Measurements from ENCODE around the gene ATF6.
"Not testable (repeated sequence)": the region's sequence is repeated elsewhere in the genome, so short reads cannot be mapped to it uniquely, and the experiment has no call there.

Gene ATF6

DNA sequence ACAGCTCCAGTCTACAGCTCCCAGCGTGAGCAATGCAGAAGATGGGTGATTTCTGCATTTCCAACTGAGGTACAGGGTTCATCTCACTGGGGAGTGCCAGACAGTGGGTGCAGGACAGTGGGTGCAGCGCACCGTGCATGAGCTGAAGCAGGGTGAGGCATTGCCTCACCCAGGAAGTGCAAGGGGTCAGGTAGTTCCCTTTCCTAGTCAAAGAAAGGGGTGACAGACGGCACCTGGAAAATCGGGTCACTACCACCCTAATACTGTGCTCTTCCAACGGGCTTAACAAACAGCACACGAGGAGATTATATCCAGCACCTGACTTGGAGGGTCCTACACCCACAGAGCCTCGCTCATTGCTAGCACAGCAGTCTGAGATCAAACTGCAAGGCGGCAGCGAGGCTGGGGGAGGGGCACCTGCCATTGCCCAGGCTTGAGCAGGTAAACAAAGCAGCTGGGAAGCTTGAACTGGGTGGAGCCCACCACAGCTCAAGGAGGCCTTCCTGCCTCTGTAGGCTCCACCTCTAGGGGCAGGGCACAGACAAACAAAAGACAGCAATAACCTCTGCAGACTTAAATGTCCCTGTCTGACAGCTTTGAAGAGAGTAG is 66.3 kb downstream of the ATF6 start:
- H3K79me2 ChIP-seq (ENCODE audit: control insufficient read depth, insufficient read depth, low read length, unreplicated experiment); H3K27ac ChIP-seq (ENCODE audit: low read depth, low read length); H3K4me3 ChIP-seq (ENCODE audit: low read depth, low read length); H3K36me3 ChIP-seq (ENCODE audit: insufficient read depth, low read length); H2AFZ ChIP-seq (ENCODE audit: low read length, unreplicated experiment); H3K27me3 ChIP-seq (ENCODE audit: insufficient read depth, low read length); H3K4me1 ChIP-seq (ENCODE audit: control insufficient read depth, insufficient read depth, low read length, unreplicated experiment): not testable (repeated sequence)

DNA sequence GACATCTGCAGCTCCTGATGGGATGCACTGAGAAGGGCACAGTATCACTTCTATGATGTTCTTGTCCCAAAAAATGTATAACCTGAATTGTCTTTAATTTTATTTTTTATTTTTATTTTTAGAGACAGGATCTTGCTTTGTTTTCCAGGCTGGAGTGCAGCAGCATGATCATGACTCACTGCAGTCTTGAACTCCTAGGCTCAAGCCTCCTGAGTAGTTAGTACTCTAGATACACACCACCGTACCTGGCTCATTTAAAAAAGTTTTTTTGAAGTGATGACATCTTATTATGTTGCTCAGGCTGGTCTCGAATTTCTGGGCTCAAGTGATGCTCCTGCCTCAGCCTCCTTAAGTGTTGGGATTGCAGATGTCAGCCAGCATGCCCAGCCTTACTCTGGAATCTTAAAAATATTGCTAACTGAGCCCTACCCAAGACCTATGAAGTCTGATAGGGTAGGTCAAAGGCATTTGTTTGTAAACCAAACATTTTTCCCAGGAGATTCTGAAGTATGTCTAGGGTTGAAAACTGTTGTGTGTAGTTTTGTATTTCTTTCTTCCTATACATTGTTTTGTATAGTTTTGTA is 68.9 kb downstream of the ATF6 start:
- H2AFZ ChIP-seq (ENCODE audit: low read length, unreplicated experiment), result no peak overlapping the region
- H3K27ac ChIP-seq (ENCODE audit: low read depth, low read length), result no peak overlapping the region
- H3K4me3 ChIP-seq (ENCODE audit: low read depth, low read length), result no peak overlapping the region
- H3K27me3 ChIP-seq (ENCODE audit: insufficient read depth, low read length), result no peaks in the 10 kb centered on the region
- H3K4me1 ChIP-seq (ENCODE audit: control insufficient read depth, insufficient read depth, low read length, unreplicated experiment), result no peaks in the 10 kb centered on the region
- no peaks in the 10 kb centered on the region for H3K36me3 ChIP-seq (ENCODE audit: insufficient read depth, low read length)
- H3K79me2 ChIP-seq (ENCODE audit: control insufficient read depth, insufficient read depth, low read length, unreplicated experiment), result no peaks in the 10 kb centered on the region

GRCh38 chr1:161836018-161836417 is 69.9 kb downstream of the ATF6 start:
- Histone ChIP-seq H3K27ac (ENCODE audit: low read depth, low read length) (no peak overlapping the region), H3K4me3 (ENCODE audit: low read depth, low read length) (no peak overlapping the region), H3K36me3 (ENCODE audit: insufficient read depth, low read length) (no peaks in the 10 kb centered on the region), H3K4me1 (ENCODE audit: control insufficient read depth, insufficient read depth, low read length, unreplicated experiment) (no peaks in the 10 kb centered on the region), H2AFZ (ENCODE audit: low read length, unreplicated experiment) (no peak overlapping the region), H3K27me3 (ENCODE audit: insufficient read depth, low read length) (no peaks in the 10 kb centered on the region), H3K79me2 (ENCODE audit: control insufficient read depth, insufficient read depth, low read length, unreplicated experiment) (no peaks in the 10 kb centered on the region)

- H3K79me2 ChIP-seq (ENCODE audit: control insufficient read depth, insufficient read depth, low read length, unreplicated experiment), result no peaks in the 10 kb centered on the region
Measured at GRCh38 chr1:161838362-161838761, 72.2 kb downstream of the ATF6 start.

GRCh38 chr1:161838885-161839284 is 72.8 kb downstream of the ATF6 start:
- Histone ChIP-seq H3K27ac (ENCODE audit: low read depth, low read length) (no peak overlapping the region), H2AFZ (ENCODE audit: low read length, unreplicated experiment) (no peak overlapping the region), H3K4me3 (ENCODE audit: low read depth, low read length) (no peak overlapping the region), H3K79me2 (ENCODE audit: control insufficient read depth, insufficient read depth, low read length, unreplicated experiment) (no peaks in the 10 kb centered on the region), H3K36me3 (ENCODE audit: insufficient read depth, low read length) (no peaks in the 10 kb centered on the region; the same call in 1 of the 2 replicates), H3K27me3 (ENCODE audit: insufficient read depth, low read length) (no peaks in the 10 kb centered on the region), H3K4me1 (ENCODE audit: control insufficient read depth, insufficient read depth, low read length, unreplicated experiment) (no peaks in the 10 kb centered on the region)

More at GRCh38 chr1:161838362-161838761, 72.2 kb downstream of the ATF6 start:
- Histone ChIP-seq H3K4me1 (ENCODE audit: control insufficient read depth, insufficient read depth, low read length, unreplicated experiment) (no peaks in the 10 kb centered on the region), H3K27me3 (ENCODE audit: insufficient read depth, low read length) (no peaks in the 10 kb centered on the region), H2AFZ (ENCODE audit: low read length, unreplicated experiment) (no peak overlapping the region), H3K36me3 (ENCODE audit: insufficient read depth, low read length) (no peaks in the 10 kb centered on the region; the same call in 1 of the 2 replicates), H3K27ac (ENCODE audit: low read depth, low read length) (no peak overlapping the region), H3K4me3 (ENCODE audit: low read depth, low read length) (no peak overlapping the region)

GRCh38 chr1:161839591-161839990 is 73.5 kb downstream of the ATF6 start:
- H3K79me2 ChIP-seq (ENCODE audit: control insufficient read depth, insufficient read depth, low read length, unreplicated experiment), result no peaks in the 10 kb centered on the region
- no peak overlapping the region for H3K4me3 ChIP-seq (ENCODE audit: low read depth, low read length)
- H2AFZ ChIP-seq (ENCODE audit: low read length, unreplicated experiment), result no peak overlapping the region
- H3K36me3 ChIP-seq (ENCODE audit: insufficient read depth, low read length), result no peaks in the 10 kb centered on the region; the same call in 1 of the 2 replicates
- H3K27ac ChIP-seq (ENCODE audit: low read depth, low read length), result no peak overlapping the region
- no peaks in the 10 kb centered on the region for H3K4me1 ChIP-seq (ENCODE audit: control insufficient read depth, insufficient read depth, low read length, unreplicated experiment)
- H3K27me3 ChIP-seq (ENCODE audit: insufficient read depth, low read length), result no peaks in the 10 kb centered on the region

- Histone ChIP-seq H3K4me1 (ENCODE audit: control insufficient read depth, insufficient read depth, low read length, unreplicated experiment) (no peaks in the 10 kb centered on the region), H3K4me3 (ENCODE audit: low read depth, low read length) (no peak overlapping the region), H3K36me3 (ENCODE audit: insufficient read depth, low read length) (no peaks in the 10 kb centered on the region; the same call in 1 of the 2 replicates), H3K27ac (ENCODE audit: low read depth, low read length) (no peak overlapping the region), H3K79me2 (ENCODE audit: control insufficient read depth, insufficient read depth, low read length, unreplicated experiment) (no peaks in the 10 kb centered on the region), H2AFZ (ENCODE audit: low read length, unreplicated experiment) (no peak overlapping the region), H3K27me3 (ENCODE audit: insufficient read depth, low read length) (no peaks in the 10 kb centered on the region)
Measured at GRCh38 chr1:161840363-161840762, 74.2 kb downstream of the ATF6 start.

DNA sequence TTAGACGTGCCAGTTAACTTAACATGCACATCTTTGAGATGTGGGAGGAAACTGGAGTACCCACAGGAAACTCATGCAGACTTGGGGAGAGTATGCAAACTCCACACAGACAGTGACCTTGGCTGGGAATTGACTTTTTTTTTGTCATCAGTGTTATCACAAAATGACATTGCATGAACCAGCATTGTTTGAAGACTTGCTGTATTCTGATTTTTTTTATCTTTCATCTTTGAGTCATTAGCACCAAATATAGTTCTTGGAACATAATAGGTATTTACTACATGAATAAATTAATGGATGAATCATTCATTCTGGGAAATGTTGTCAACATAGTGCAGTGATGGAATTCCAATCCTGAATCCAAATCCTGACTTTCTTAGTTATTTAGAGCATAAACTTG is 77.0 kb downstream of the ATF6 start:
- Histone ChIP-seq H3K36me3 (ENCODE audit: insufficient read depth, low read length) (no peaks in the 10 kb centered on the region; the same call in 1 of the 2 replicates), H2AFZ (ENCODE audit: low read length, unreplicated experiment) (no peak overlapping the region), H3K4me1 (ENCODE audit: control insufficient read depth, insufficient read depth, low read length, unreplicated experiment) (no peaks in the 10 kb centered on the region), H3K79me2 (ENCODE audit: control insufficient read depth, insufficient read depth, low read length, unreplicated experiment) (no peaks in the 10 kb centered on the region), H3K4me3 (ENCODE audit: low read depth, low read length) (no peak overlapping the region), H3K27ac (ENCODE audit: low read depth, low read length) (no peak overlapping the region), H3K27me3 (ENCODE audit: insufficient read depth, low read length) (no peaks in the 10 kb centered on the region)

DNA sequence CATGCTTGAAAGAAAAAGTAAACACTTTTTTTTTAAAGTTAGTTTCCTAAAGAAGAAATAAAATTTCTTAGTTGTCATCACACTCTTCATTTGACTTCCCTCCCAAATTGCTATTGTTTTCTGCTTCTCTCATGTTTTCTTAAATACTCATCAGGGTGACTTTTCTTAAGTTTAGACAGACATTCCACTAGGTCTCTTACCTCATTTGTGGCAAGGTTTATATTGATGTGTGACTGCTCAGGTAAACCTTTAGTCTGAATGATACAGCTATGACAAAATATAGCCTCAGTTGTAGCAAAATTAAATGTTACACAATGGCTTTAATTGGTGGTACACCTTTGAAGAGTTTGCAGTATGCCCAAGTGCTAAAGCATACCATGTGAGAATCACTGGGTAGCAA is 78.6 kb downstream of the ATF6 start:
- Histone ChIP-seq H3K27me3 (ENCODE audit: insufficient read depth, low read length) (no peaks in the 10 kb centered on the region), H2AFZ (ENCODE audit: low read length, unreplicated experiment) (no peak overlapping the region), H3K4me3 (ENCODE audit: low read depth, low read length) (no peak overlapping the region), H3K79me2 (ENCODE audit: control insufficient read depth, insufficient read depth, low read length, unreplicated experiment) (no peaks in the 10 kb centered on the region), H3K27ac (ENCODE audit: low read depth, low read length) (no peak overlapping the region), H3K36me3 (ENCODE audit: insufficient read depth, low read length) (no peaks in the 10 kb centered on the region; the same call in 1 of the 2 replicates), H3K4me1 (ENCODE audit: control insufficient read depth, insufficient read depth, low read length, unreplicated experiment) (peaks cover 5% of the 10 kb centered on the region)

- Histone ChIP-seq H3K27ac (ENCODE audit: low read depth, low read length) (no peak overlapping the region), H2AFZ (ENCODE audit: low read length, unreplicated experiment) (no peak overlapping the region), H3K4me1 (ENCODE audit: control insufficient read depth, insufficient read depth, low read length, unreplicated experiment) (peaks cover 5% of the 10 kb centered on the region), H3K79me2 (ENCODE audit: control insufficient read depth, insufficient read depth, low read length, unreplicated experiment) (no peaks in the 10 kb centered on the region), H3K4me3 (ENCODE audit: low read depth, low read length) (no peak overlapping the region), H3K27me3 (ENCODE audit: insufficient read depth, low read length) (no peaks in the 10 kb centered on the region), H3K36me3 (ENCODE audit: insufficient read depth, low read length) (peaks cover 18% of the 10 kb centered on the region)
Measured at GRCh38 chr1:161848676-161849075, 82.6 kb downstream of the ATF6 start.

DNA sequence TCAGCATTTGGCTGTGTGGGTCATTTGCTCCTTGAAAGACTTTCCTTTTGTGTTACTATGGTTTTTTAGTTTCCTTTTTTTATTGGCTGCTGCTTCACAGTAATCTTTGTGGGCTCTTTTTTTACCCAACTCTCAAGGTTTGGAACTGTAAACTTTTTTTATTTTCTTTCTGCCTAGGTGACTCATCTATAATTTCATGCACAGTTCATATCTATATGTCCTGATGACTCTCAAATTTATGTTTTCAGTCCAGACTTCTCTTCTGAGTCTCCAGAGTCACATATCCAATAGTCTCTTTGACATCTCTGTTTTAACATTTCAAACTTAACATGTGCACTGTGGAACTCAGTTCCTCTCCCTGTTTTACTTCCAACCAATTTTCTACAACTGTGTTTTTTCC is 83.4 kb downstream of the ATF6 start:
- Histone ChIP-seq H3K4me3 (ENCODE audit: low read depth, low read length) (no peak overlapping the region), H3K27me3 (ENCODE audit: insufficient read depth, low read length) (no peaks in the 10 kb centered on the region), H3K79me2 (ENCODE audit: control insufficient read depth, insufficient read depth, low read length, unreplicated experiment) (no peaks in the 10 kb centered on the region), H3K4me1 (ENCODE audit: control insufficient read depth, insufficient read depth, low read length, unreplicated experiment) (peaks cover 5% of the 10 kb centered on the region), H3K27ac (ENCODE audit: low read depth, low read length) (no peak overlapping the region), H2AFZ (ENCODE audit: low read length, unreplicated experiment) (no peak overlapping the region), H3K36me3 (ENCODE audit: insufficient read depth, low read length) (peaks cover 20% of the 10 kb centered on the region)
